ENCODE measurements around the gene PDE8A.
"Not testable (repeated sequence)": the region's sequence is repeated elsewhere in the genome, so short reads cannot be mapped to it uniquely, and the experiment has no call there.

The PDE8A gene

GRCh38 chr15:85157344-85157743 lies 175.7 kb downstream of the PDE8A start:
- TF ChIP-seq, protein P1, sequence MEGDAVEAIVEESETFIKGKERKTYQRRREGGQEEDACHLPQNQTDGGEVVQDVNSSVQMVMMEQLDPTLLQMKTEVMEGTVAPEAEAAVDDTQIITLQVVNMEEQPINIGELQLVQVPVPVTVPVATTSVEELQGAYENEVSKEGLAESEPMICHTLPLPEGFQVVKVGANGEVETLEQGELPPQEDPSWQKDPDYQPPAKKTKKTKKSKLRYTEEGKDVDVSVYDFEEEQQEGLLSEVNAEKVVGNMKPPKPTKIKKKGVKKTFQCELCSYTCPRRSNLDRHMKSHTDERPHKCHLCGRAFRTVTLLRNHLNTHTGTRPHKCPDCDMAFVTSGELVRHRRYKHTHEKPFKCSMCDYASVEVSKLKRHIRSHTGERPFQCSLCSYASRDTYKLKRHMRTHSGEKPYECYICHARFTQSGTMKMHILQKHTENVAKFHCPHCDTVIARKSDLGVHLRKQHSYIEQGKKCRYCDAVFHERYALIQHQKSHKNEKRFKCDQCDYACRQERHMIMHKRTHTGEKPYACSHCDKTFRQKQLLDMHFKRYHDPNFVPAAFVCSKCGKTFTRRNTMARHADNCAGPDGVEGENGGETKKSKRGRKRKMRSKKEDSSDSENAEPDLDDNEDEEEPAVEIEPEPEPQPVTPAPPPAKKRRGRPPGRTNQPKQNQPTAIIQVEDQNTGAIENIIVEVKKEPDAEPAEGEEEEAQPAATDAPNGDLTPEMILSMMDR (IDR thresholded peaks at IDR 0.05; ENCODE audit: extremely low read depth, missing control alignments): no peak
- no peak for DNase-seq (ENCODE audit: low spot score)

GRCh38 chr15:85162237-85162636 lies 180.6 kb downstream of the PDE8A start:
- no peak for DNase-seq (ENCODE audit: low spot score)
- TF ChIP-seq, protein P1 (IDR thresholded peaks at IDR 0.05; ENCODE audit: extremely low read depth, missing control alignments): no peak

- no peak for DNase-seq (ENCODE audit: low spot score)
- TF ChIP-seq, protein P1 (IDR thresholded peaks at IDR 0.05; ENCODE audit: extremely low read depth, missing control alignments): no peak
Measured at GRCh38 chr15:85164841-85165466, 183.3 kb downstream of the PDE8A start.

DNA sequence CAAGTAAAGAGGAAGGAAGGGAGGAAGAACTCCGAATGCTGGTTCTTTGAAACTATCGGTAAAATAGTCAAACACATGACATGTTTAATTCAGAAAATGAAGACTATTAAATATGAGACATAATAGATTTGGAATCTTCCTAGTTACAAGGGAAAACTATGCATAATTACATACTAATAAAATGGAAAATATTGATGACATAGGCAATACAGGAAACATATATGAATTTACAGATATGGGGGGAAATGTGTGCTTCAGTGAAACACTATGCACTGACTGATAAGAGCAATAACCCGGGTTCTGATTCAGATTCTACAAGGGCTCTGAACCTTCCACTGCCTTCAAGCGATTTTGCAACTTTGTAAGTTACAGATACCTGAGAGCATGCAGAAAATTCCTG lies 185.9 kb downstream of the PDE8A start:
- TF ChIP-seq, protein P1 (IDR thresholded peaks at IDR 0.05; ENCODE audit: extremely low read depth, missing control alignments): no peak
- DNase-seq (ENCODE audit: low spot score): no peak

DNA sequence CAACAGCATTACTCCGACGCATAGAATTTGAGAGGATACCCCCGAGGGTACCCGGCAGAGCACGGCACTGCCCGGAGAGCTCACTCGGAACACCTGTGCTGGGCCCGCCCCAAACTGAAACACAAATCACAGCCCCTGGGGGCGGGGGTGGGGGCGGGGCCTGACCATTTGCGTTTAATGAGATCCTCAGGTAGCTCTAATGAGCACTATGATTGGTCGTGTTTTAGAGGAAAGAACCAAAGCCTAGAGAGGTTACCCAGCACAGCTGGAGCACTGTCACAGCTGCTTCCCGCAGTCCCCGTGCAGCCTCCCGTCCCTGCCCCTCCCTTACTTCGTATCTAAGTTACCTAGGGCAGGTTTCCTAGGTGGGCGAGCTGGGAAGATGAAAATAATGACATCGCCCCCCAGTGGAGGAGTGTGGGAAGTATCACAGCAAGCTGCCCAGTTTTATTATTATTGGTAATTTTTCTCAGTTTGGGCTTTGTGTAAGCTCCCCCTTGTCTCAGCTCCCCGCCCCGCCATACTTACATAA lies 187.1 kb downstream of the PDE8A start:
- peak; percentile 56 for DNase-seq (ENCODE audit: low spot score)
- TF ChIP-seq, protein P1 (IDR thresholded peaks at IDR 0.05; ENCODE audit: extremely low read depth, missing control alignments): no peak

GRCh38 chr15:85171736-85172135 lies 190.1 kb downstream of the PDE8A start:
- TF ChIP-seq, protein P1 (IDR thresholded peaks at IDR 0.05; ENCODE audit: extremely low read depth, missing control alignments): no peak
- DNase-seq (ENCODE audit: low spot score): no peak

GRCh38 chr15:85172846-85173490 lies 191.3 kb downstream of the PDE8A start:
- TF ChIP-seq, protein P1 (IDR thresholded peaks at IDR 0.05; ENCODE audit: extremely low read depth, missing control alignments): no peak
- DNase-seq (ENCODE audit: low spot score): no peak

DNA sequence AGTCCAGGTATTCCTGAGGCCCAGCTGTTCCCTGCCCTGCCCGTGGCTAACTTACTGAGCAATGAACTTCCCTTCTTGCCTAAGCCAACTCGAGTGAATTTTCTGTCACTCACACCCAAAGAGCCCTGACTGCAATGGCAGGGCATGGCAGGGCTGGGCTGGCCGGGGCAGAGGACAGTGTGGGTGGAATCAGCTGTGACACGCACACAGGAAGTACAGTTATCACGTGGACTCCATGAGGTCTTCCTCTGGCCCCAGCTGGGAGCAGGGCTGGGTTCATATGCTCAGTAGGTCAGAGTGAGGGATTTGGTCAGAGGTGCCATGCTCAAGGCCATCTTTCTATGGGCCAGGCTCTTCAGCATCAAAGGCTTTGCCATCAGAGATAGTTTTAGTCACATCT lies 192.0 kb downstream of the PDE8A start:
- DNase-seq (ENCODE audit: low spot score): not testable (repeated sequence)

All from GM20000 (cell line).